HL-60 (cell line): Measurements from ENCODE around the gene RASD2.

Experiments used
- CTCF ChIP-seq: IDR thresholded peaks from one replicate; pipeline ENCODE4 v1.5.1; 2011; ENCODE audit warnings: low read length, control low read depth, inconsistent platforms; ENCODE audit not compliant: insufficient read depth
- GABPA ChIP-seq: IDR thresholded peaks from 2 replicates; pipeline ENCODE4 v1.6.1; 2012; ENCODE audit warnings: low read depth
- POLR2AphosphoS5 ChIP-seq: IDR thresholded peaks from 2 replicates; pipeline ENCODE4 v1.6.1; 2012; ENCODE audit warnings: low read depth
- SPI1 ChIP-seq: IDR thresholded peaks from 2 replicates; pipeline ENCODE4 v1.6.1; 2012; ENCODE audit warnings: low read depth, mild to moderate bottlenecking, borderline replicate concordance

GRCh38 chr22:35519306-35520000 lies 21.2 kb upstream of the RASD2 start:
- TF ChIP-seq CTCF, result no peak
- TF ChIP-seq GABPA, result no peak
- no peak for TF ChIP-seq POLR2AphosphoS5
- TF ChIP-seq SPI1, result no peak
